Prostate gland (tissue), 2 donors: Measurements from ENCODE around the gene CDH13.

ENCODE experiments used
- POLR2AphosphoS5 ChIP-seq: sonication (generic); formaldehyde crosslinking; IDR thresholded peaks from one replicate; pipeline ENCODE4 v1.6.1; 2017; ENCODE audit warnings: antibody characterized with exemption
- TF ChIP-seq, protein P1 (sequence below), 4 experiments: fragments of 200-600 bp in 2 of 4; fragments of 450-650 bp in 2 of 4; sonication (generic) in 2 of 4; IDR thresholded peaks; 1 replicate in 3 of 4; 2 replicates in 1 of 4; pipeline ENCODE4 v1.5.1; 2016 to 2019; ENCODE audit warnings: antibody characterized with exemption in 4 of 4, mild to moderate bottlenecking in 2 of 4, moderate library complexity in 2 of 4

DNA sequence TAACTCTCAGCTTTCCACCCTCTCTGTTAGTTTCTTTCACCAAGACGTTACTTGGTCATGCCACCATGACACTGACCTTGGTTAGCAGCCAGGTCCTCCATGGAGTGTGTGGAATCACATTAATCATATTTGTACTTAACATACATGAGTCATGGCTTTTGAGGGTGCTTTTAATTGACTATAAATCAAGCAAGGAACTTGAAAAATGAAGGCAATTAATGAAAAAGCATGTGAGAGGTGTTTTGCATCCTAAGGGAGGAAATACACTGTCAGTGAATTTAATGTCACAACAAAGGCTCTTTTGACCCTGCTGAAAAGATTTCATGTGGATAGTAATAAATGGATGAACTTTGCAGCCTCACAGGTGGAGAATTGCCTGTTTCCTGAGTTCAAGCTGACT lies 240.7 kb downstream of the CDH13 start:
- TF ChIP-seq, protein P1, sequence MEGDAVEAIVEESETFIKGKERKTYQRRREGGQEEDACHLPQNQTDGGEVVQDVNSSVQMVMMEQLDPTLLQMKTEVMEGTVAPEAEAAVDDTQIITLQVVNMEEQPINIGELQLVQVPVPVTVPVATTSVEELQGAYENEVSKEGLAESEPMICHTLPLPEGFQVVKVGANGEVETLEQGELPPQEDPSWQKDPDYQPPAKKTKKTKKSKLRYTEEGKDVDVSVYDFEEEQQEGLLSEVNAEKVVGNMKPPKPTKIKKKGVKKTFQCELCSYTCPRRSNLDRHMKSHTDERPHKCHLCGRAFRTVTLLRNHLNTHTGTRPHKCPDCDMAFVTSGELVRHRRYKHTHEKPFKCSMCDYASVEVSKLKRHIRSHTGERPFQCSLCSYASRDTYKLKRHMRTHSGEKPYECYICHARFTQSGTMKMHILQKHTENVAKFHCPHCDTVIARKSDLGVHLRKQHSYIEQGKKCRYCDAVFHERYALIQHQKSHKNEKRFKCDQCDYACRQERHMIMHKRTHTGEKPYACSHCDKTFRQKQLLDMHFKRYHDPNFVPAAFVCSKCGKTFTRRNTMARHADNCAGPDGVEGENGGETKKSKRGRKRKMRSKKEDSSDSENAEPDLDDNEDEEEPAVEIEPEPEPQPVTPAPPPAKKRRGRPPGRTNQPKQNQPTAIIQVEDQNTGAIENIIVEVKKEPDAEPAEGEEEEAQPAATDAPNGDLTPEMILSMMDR (IDR thresholded peaks at IDR 0.05) = no peak
- TF ChIP-seq POLR2AphosphoS5 = no peak
